ENCODE results near the gene BOLA1.

The BOLA1 gene

GRCh38 chr1:149927563-149928400, 28.4 kb downstream of the BOLA1 start, which contains the start of gene SF3B4:
Gene SF3B4, minus strand, starts transcription at chr1:149927803. Its CDS starts 44 bp downstream, at chr1:149927759.
- TF ChIP-seq CTCF (IDR thresholded peaks at IDR 0.05; ENCODE audit: low read length) (0 out of 2 replicates have a peak, but pooled peaks have one; percentile 2), EZH2phosphoT487 (IDR thresholded peaks at IDR 0.05; ENCODE audit: low read length) (no peak), EZH2 (optimal IDR thresholded peaks at IDR 0.05; ENCODE audit: low read depth, low read length) (no peak)
- H3K9ac ChIP-seq (ENCODE audit: low read length), result peak within 1 kb of the TSS; percentile 97
- H3K9me2 ChIP-seq (replicated peaks; ENCODE audit: insufficient read depth, low read length), result no peaks in the 10 kb centered on the region
- H3K36me3 ChIP-seq (replicated peaks; ENCODE audit: insufficient read depth, low read length), result peaks cover 36% of the 10 kb centered on the region
- no peaks in the 10 kb centered on the region for H4K20me1 ChIP-seq (ENCODE audit: insufficient read depth, low read length)
- H3K4me3 ChIP-seq (ENCODE audit: low read length), result peak within 1 kb of the TSS; percentile 83
- H3K4me2 ChIP-seq (ENCODE audit: low read depth, low read length), result peak within 1 kb of the TSS; percentile 97
- peaks cover 13% of the 10 kb centered on the region for H3F3A ChIP-seq (ENCODE audit: insufficient read depth, low read length)
- H3K9me3 ChIP-seq (replicated peaks; ENCODE audit: insufficient read depth, low read length), result no peaks in the 10 kb centered on the region
- H2AFZ ChIP-seq (ENCODE audit: low read length), result peak within 1 kb of the TSS; percentile 59
- H3K79me2 ChIP-seq (ENCODE audit: low read length), result peaks cover 35% of the 10 kb centered on the region
- peak within 1 kb of the TSS; percentile 97 for H3K27ac ChIP-seq (ENCODE audit: low read length)
- H3K27me3 ChIP-seq (replicated peaks; ENCODE audit: insufficient read depth, low read length), result no peaks in the 10 kb centered on the region
- DNase-seq, result peak; percentile 99
- H3K4me1 ChIP-seq (ENCODE audit: low read length), result peaks cover 28% of the 10 kb centered on the region

- Histone ChIP-seq H3K27me3 (replicated peaks; ENCODE audit: insufficient read depth, low read length) (no peaks in the 10 kb centered on the region), H3K4me3 (ENCODE audit: low read length) (peak overlapping the region; percentile 83), H3K9ac (ENCODE audit: low read length) (peak overlapping the region; percentile 97), H3K36me3 (replicated peaks; ENCODE audit: insufficient read depth, low read length) (peaks cover 32% of the 10 kb centered on the region), H3K4me2 (ENCODE audit: low read depth, low read length) (peak overlapping the region; percentile 97), H3K9me2 (replicated peaks; ENCODE audit: insufficient read depth, low read length) (no peaks in the 10 kb centered on the region), H3K27ac (ENCODE audit: low read length) (peak overlapping the region; percentile 97), H4K20me1 (ENCODE audit: insufficient read depth, low read length) (no peaks in the 10 kb centered on the region), H3K79me2 (ENCODE audit: low read length) (peaks cover 35% of the 10 kb centered on the region), H3K9me3 (replicated peaks; ENCODE audit: insufficient read depth, low read length) (no peaks in the 10 kb centered on the region), H3F3A (ENCODE audit: insufficient read depth, low read length) (peaks cover 13% of the 10 kb centered on the region), H3K4me1 (ENCODE audit: low read length) (peaks cover 28% of the 10 kb centered on the region), H2AFZ (ENCODE audit: low read length) (peak overlapping the region; percentile 59)
- no peak for DNase-seq
- TF ChIP-seq EZH2phosphoT487 (IDR thresholded peaks at IDR 0.05; ENCODE audit: low read length) (no peak), CTCF (IDR thresholded peaks at IDR 0.05; ENCODE audit: low read length) (no peak), EZH2 (optimal IDR thresholded peaks at IDR 0.05; ENCODE audit: low read depth, low read length) (no peak)
Observed at GRCh38 chr1:149928401-149928724, 29.0 kb downstream of the BOLA1 start.

- peaks cover 13% of the 10 kb centered on the region for H3F3A ChIP-seq (ENCODE audit: insufficient read depth, low read length)
- H3K4me3 ChIP-seq (ENCODE audit: low read length), result no peak overlapping the region
- H3K36me3 ChIP-seq (replicated peaks; ENCODE audit: insufficient read depth, low read length), result peaks cover 17% of the 10 kb centered on the region
- H3K79me2 ChIP-seq (ENCODE audit: low read length), result peaks cover 28% of the 10 kb centered on the region
- no peak overlapping the region for H3K9ac ChIP-seq (ENCODE audit: low read length)
- DNase-seq, result no peak
- H3K9me2 ChIP-seq (replicated peaks; ENCODE audit: insufficient read depth, low read length), result no peaks in the 10 kb centered on the region
- TF ChIP-seq CTCF (IDR thresholded peaks at IDR 0.05; ENCODE audit: low read length) (no peak), EZH2 (optimal IDR thresholded peaks at IDR 0.05; ENCODE audit: low read depth, low read length) (no peak), EZH2phosphoT487 (IDR thresholded peaks at IDR 0.05; ENCODE audit: low read length) (no peak)
- H3K27ac ChIP-seq (ENCODE audit: low read length), result no peak overlapping the region
- H2AFZ ChIP-seq (ENCODE audit: low read length), result no peak overlapping the region
- H3K27me3 ChIP-seq (replicated peaks; ENCODE audit: insufficient read depth, low read length), result no peaks in the 10 kb centered on the region
- no peaks in the 10 kb centered on the region for H3K9me3 ChIP-seq (replicated peaks; ENCODE audit: insufficient read depth, low read length)
- peaks cover 28% of the 10 kb centered on the region for H3K4me1 ChIP-seq (ENCODE audit: low read length)
- H3K4me2 ChIP-seq (ENCODE audit: low read depth, low read length), result no peak overlapping the region
- H4K20me1 ChIP-seq (ENCODE audit: insufficient read depth, low read length), result no peaks in the 10 kb centered on the region
Observed at GRCh38 chr1:149929856-149930255, 30.5 kb downstream of the BOLA1 start.
